Naive B cell (primary cell): ENCODE data around the gene TNNT3. TPM values are rescaled to one million over a fixed set of nuclear protein-coding genes. Genes with fewer than 3 reads are reported as not detected.
A peak's percentile ranks its signal among the peaks of the same experiment; 100 is the strongest.

Source experiments
- ATAC-seq, 2 donors: fragments of 150-1000 bp; cut with Tn5 transposase; 2 replicates each; pipeline ENCODE4 v1.10.0; 2021; ENCODE audit warnings: low read depth in 2 of 2, mild to moderate bottlenecking in 2 of 2, moderate library complexity in 2 of 2
- DNase-seq: peaks from one replicate; pipeline ENCODE4 v3.0.0; 2022
- H3K27ac Mint-ChIP-seq, 6 donors: one replicate each; pipeline ENCODE4 v1.8.0; 2020 to 2022; ENCODE audit warnings: mild to moderate bottlenecking in 6 of 6, mixed read lengths in 6 of 6, moderate library complexity in 5 of 6, inconsistent platforms in 2 of 6
- H3K27me3 Mint-ChIP-seq, 3 donors: one replicate each; pipeline ENCODE4 v1.8.0; 2021 to 2022; ENCODE audit warnings: mixed read lengths in 3 of 3, mild to moderate bottlenecking in 1 of 3
- H3K36me3 Mint-ChIP-seq, 2 donors: one replicate each; pipeline ENCODE4 v1.8.0; 2020 to 2022; ENCODE audit warnings: mixed read lengths in 2 of 2, inconsistent platforms in 1 of 2, mild to moderate bottlenecking in 1 of 2
- H3K4me1 Mint-ChIP-seq, 3 donors: one replicate each; pipeline ENCODE4 v1.8.0; 2020 to 2022; ENCODE audit warnings: mixed read lengths in 3 of 3, inconsistent platforms in 1 of 3, mild to moderate bottlenecking in 1 of 3, moderate library complexity in 1 of 3
- H3K4me3 Mint-ChIP-seq, 8 donors: one replicate each; pipeline ENCODE4 v1.8.0; 2020 to 2022; ENCODE audit warnings: mild to moderate bottlenecking in 8 of 8, mixed read lengths in 8 of 8, moderate library complexity in 8 of 8, inconsistent platforms in 2 of 8
- H3K9me3 Mint-ChIP-seq, 7 donors: one replicate each; pipeline ENCODE4 v1.8.0; 2020 to 2022; ENCODE audit warnings: mixed read lengths in 7 of 7, mild to moderate bottlenecking in 5 of 7, inconsistent platforms in 2 of 7, moderate library complexity in 1 of 7
- polyA plus RNA-seq, 6 donors: library from polyadenylated mRNA; unstranded; fragments of 300-500 nt; fragmentation: Illumina TruSeq; gene quantifications; one replicate each; pipeline ENCODE4 v1.2.3, GENCODE V29; 2021; ENCODE audit warnings: low read depth in 6 of 6

Gene TNNT3
- polyA plus RNA-seq, 6 donors from 2014 or later = 0.43 to 0.92 TPM; not detected in 4

GRCh38 chr11:1925373-1926155 is 6.1 kb downstream of the TNNT3 start:
- H3K4me3 Mint-ChIP-seq = no peak overlapping the region
- H3K27me3 Mint-ChIP-seq = peaks cover 14 to 30% (median 26%) of the 10 kb centered on the region in 3 donors
- no peak overlapping the region for H3K27ac Mint-ChIP-seq
- peaks cover 0 to 14% (median 7%) of the 10 kb centered on the region in 3 donors for H3K4me1 Mint-ChIP-seq
- DNase-seq (no peak), ATAC-seq (no peak)
- H3K36me3 Mint-ChIP-seq = no peaks in the 10 kb centered on the region
- no peaks in the 10 kb centered on the region for H3K9me3 Mint-ChIP-seq

DNA sequence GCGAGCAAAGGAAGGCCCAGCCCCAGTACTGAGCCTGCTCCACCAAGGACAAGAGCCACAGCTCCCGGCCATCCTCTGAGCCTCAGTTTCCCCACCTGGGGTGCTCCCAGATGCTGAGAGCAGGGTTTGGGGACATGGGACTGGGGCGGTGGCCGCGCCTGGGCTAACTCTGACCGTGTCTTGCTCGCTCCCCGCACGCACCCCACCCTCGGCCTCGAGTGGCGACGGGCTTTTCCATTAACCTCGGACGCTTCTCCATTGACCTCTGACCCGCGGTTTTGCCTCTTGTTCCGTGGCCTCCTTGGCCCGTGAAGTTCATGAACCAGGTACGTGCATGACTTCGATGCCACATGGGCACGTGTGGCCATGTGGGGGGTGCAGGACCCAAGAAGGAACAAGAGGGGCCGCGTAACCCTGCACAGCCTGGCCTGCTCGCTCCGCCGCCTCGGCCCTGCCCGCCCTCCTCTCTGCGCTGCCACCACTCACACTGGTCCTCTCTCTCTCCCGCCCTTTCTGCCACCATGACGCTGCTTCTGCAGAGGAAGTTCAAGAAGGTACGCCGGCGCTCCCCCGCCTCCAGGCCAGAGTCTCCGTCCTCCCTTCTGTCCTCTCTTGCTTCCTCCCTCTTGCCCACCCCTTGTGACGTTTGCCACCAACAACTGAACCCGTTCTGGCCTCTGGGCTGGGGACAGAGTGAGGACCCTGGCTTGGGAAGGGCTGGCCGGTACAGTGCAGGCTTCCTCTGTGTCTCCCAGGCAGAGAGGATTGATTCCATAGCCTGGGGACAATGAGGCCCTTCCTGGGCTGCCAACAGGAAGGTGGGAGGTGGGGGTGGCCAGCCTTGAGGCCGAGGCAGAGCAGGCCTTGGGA is 6.9 kb downstream of the TNNT3 start:
- H3K27me3 Mint-ChIP-seq = peaks cover 16 to 32% (median 28%) of the 10 kb centered on the region in 3 donors
- ATAC-seq (peak in 1 of 2 donors; percentile 13), DNase-seq (no peak)
- H3K4me1 Mint-ChIP-seq = peaks cover 0 to 14% (median 7%) of the 10 kb centered on the region in 3 donors
- H3K27ac Mint-ChIP-seq = no peak overlapping the region
- no peaks in the 10 kb centered on the region for H3K9me3 Mint-ChIP-seq
- H3K4me3 Mint-ChIP-seq = no peak overlapping the region
- no peaks in the 10 kb centered on the region for H3K36me3 Mint-ChIP-seq

DNA sequence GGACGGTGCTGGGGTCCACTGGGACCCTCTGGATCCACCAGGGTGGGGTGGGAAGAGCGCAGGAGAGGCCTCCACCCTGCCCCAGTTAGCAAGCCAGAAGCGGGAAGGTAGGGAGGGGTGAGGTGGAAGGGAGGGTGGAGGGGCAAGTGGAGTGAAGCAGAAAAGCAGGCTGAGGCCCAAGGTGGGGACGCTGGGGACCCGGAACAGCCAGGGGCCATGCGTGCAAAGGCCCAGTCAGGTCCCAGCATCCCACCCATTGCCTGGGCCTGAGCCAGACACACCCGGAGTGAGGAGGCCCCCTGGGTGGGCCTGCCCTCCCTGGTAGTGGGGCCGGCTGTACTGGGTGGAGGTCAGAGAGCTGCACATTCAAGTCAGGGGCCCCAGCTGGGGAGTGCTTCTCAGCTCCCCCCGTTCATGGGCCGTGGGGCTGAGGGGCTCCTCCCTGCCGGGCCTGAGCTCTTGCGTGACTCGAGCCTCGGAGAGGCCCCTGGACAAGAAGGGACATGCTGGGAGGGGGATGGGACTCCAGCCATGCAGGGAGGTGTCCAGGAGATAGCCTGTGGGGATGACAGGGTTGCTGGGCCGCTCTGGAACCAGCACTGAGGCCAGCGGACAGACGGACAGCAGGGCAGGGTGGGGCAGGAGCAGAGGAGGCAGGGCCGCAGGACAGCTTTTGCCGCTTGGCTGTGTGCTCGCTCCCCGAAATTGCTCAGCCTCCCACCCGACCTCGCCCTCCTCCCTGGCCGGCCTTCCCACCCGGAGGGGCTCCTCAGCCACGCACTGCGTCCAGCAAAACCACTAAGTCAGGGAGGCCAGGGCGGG is 7.7 kb downstream of the TNNT3 start:
- Mint-ChIP-seq H3K4me3 (no peak overlapping the region), H3K36me3 (no peaks in the 10 kb centered on the region), H3K4me1 (peaks cover 0 to 14% (median 7%) of the 10 kb centered on the region in 3 donors)

DNA sequence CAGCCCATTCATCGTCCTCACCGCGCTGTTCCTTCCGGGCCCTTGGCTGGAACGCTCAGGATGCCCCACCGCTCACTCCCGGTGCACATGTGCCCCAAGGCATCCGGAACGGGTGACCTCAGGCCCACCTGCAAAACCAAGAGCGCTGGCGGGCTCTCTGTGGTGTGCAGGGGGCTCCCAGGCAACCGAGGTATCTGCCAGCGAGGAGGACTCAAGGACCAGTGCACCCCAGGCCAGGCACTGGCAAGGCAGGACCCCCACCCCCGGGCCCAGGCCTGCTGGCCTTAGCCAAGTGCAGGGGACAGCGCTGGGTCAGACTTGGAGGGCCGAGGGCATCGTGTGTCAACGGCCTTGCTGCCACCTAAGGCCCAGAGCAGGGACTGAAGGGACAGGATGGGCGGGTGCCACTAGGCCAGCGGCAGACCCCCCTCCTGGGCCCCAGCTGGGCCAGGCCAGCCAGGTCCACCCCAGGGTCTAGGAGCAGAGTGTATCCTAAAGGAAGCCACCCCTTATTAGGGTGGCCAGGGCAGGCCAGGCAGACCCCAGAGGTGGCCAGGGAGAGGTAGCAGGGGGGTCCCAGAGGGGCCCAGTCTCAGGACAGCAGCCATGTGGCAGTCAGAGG is 8.5 kb downstream of the TNNT3 start:
- DNase-seq (no peak), ATAC-seq (no peak)
- no peak overlapping the region for H3K27ac Mint-ChIP-seq
- peaks cover 0 to 3% of the 10 kb centered on the region in 2 donors for H3K36me3 Mint-ChIP-seq
- peaks cover 0 to 15% (median 7%) of the 10 kb centered on the region in 3 donors for H3K4me1 Mint-ChIP-seq
- peaks cover 0 to 3% (median 0%) of the 10 kb centered on the region in 7 donors for H3K9me3 Mint-ChIP-seq
- no peak overlapping the region for H3K4me3 Mint-ChIP-seq
- H3K27me3 Mint-ChIP-seq = peaks cover 27 to 41% (median 37%) of the 10 kb centered on the region in 3 donors

More for the DNA sequence above, 7.7 kb downstream of the TNNT3 start:
- DNase-seq (no peak), ATAC-seq (no peak)
- H3K27me3 Mint-ChIP-seq = peaks cover 22 to 40% (median 35%) of the 10 kb centered on the region in 3 donors
- H3K27ac Mint-ChIP-seq = peak overlapping the region in 1 of 6 donors; percentile 49
- H3K9me3 Mint-ChIP-seq = no peaks in the 10 kb centered on the region

DNA sequence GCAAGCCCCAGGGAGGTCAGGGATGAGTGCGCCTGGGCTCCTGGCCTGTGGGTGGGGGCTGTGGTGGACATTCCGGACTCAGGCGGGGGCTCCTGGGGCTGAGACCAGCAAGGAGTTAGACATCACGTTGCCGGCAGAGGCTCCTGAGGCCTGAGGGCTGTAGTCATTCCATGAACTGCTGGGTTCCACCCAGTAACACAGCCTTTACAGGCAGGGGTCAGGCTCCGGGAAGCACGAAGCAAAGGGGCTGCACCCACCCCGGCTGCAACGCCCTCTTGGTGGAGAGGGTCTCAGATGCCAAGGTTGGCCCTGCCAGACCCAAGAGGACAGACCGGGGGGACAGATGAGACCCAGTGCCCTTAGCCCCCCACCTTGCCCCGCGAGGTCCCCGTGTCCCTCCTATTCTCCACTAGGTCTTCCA is 9.0 kb downstream of the TNNT3 start:
- Mint-ChIP-seq H3K27me3 (peaks cover 31 to 41% (median 37%) of the 10 kb centered on the region in 3 donors), H3K9me3 (peaks cover 0 to 6% (median 0%) of the 10 kb centered on the region in 7 donors), H3K4me1 (peaks cover 0 to 18% (median 7%) of the 10 kb centered on the region in 3 donors), H3K27ac (no peak overlapping the region), H3K36me3 (peaks cover 0 to 8% of the 10 kb centered on the region in 2 donors), H3K4me3 (no peak overlapping the region)
- DNase-seq (no peak), ATAC-seq (no peak)

- peaks cover 0 to 6% (median 0%) of the 10 kb centered on the region in 7 donors for H3K9me3 Mint-ChIP-seq
- no peak for DNase-seq
- H3K4me1 Mint-ChIP-seq = peaks cover 0 to 13% (median 7%) of the 10 kb centered on the region in 3 donors
- peaks cover 27 to 41% (median 37%) of the 10 kb centered on the region in 3 donors for H3K27me3 Mint-ChIP-seq
- H3K27ac Mint-ChIP-seq = peak overlapping the region in 1 of 6 donors; percentile 49
- no peak overlapping the region for H3K4me3 Mint-ChIP-seq
- ATAC-seq = no peak
- H3K36me3 Mint-ChIP-seq = peaks cover 0 to 11% of the 10 kb centered on the region in 2 donors
Observed at GRCh38 chr11:1928891-1929541, 9.5 kb downstream of the TNNT3 start.

DNA sequence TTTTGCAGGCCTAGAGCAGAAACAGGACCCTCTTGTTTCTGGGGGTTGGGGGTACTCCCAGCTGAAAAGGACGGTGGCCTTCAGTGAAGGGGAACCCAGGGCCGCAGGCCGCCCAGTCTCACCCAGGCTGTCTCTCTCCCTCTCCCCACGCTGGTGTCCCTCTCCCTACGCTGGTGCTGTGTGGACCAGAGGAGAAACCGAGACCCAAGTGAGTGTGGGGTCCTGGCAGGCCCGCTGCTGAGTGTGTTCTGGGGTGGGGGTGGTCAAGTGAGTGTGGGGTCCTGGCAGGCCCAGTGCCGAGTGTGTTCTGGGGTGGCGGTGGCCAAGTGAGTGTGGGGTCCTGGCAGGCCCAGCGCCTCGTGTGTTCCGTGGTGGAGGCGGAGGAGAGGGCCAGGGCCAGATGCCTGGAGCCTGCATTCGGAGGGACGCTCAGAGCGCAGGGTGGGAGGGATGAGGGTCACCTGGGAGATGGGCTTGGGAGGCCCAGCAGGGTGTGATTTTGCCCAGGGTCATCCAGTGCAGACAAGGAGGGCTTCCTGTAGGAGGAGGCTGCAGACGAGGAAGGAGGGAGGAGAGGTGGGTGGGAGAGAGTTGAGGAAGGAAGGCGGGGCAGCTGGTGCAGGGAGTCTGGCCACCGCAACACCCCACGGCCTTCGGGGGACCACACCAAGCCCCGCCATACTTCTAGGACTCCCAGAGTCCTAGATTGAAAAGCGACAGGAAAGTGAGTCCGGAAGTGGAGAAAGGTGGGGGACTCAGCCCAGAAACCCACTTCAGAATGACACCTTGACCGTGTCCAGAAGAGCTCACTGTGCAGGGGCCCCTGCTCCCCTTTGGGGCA is 10.3 kb downstream of the TNNT3 start:
- peaks cover 0 to 6% (median 0%) of the 10 kb centered on the region in 7 donors for H3K9me3 Mint-ChIP-seq
- ATAC-seq (no peak), DNase-seq (no peak)
- H3K27me3 Mint-ChIP-seq = peaks cover 26 to 40% (median 34%) of the 10 kb centered on the region in 3 donors
- peaks cover 0 to 11% of the 10 kb centered on the region in 2 donors for H3K36me3 Mint-ChIP-seq
- H3K4me1 Mint-ChIP-seq = peaks cover 0 to 13% (median 7%) of the 10 kb centered on the region in 3 donors
- no peak overlapping the region for H3K4me3 Mint-ChIP-seq
- peak overlapping the region in 2 of 6 donors; percentile 49 to 57 for H3K27ac Mint-ChIP-seq

GRCh38 chr11:1930462-1930830 is 10.9 kb downstream of the TNNT3 start:
- H3K27ac Mint-ChIP-seq = peak overlapping the region in 2 of 6 donors; percentile 65 to 88
- no peak for ATAC-seq

GRCh38 chr11:1931341-1932104 is 12.0 kb downstream of the TNNT3 start:
- no peak for DNase-seq
- H3K9me3 Mint-ChIP-seq = peaks cover 0 to 6% (median 0%) of the 10 kb centered on the region in 7 donors

More at GRCh38 chr11:1930462-1930830, 10.9 kb downstream of the TNNT3 start:
- Mint-ChIP-seq H3K9me3 (peaks cover 0 to 6% (median 0%) of the 10 kb centered on the region in 7 donors), H3K4me3 (no peak overlapping the region), H3K27me3 (peaks cover 26 to 40% (median 34%) of the 10 kb centered on the region in 3 donors), H3K36me3 (peaks cover 0 to 11% of the 10 kb centered on the region in 2 donors), H3K4me1 (peaks cover 0 to 13% (median 7%) of the 10 kb centered on the region in 3 donors)
- no peak for DNase-seq

DNA sequence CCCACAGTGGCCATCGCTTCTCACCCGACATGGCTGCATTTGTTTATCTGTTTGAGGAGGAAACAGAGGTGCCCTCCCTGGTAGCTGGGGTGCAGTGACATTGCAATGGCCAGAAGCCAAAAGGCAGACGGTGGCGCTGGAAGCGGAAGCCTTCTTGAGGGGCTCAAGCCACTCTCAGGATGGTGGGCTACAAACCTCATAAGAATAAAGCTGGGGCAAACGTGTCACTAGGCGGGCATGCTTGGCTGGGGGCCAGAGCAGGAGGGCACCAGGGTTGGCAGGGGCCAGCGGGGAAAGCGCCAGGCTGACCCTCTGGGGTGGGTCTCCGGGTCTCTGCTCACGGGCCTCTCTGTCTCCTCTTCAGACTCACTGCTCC is 12.6 kb downstream of the TNNT3 start:
- peaks cover 0 to 11% of the 10 kb centered on the region in 2 donors for H3K36me3 Mint-ChIP-seq
- ATAC-seq (no peak), DNase-seq (no peak)
- peaks cover 0 to 6% (median 0%) of the 10 kb centered on the region in 7 donors for H3K9me3 Mint-ChIP-seq
- peaks cover 0 to 7% (median 0%) of the 10 kb centered on the region in 3 donors for H3K4me1 Mint-ChIP-seq
- H3K27me3 Mint-ChIP-seq = peaks cover 21 to 29% (median 26%) of the 10 kb centered on the region in 3 donors
- H3K4me3 Mint-ChIP-seq = no peak overlapping the region
- no peak overlapping the region for H3K27ac Mint-ChIP-seq

More at GRCh38 chr11:1931341-1932104, 12.0 kb downstream of the TNNT3 start:
- H3K4me3 Mint-ChIP-seq = no peak overlapping the region
- peaks cover 0 to 10% (median 4%) of the 10 kb centered on the region in 3 donors for H3K4me1 Mint-ChIP-seq
- ATAC-seq = no peak
- H3K36me3 Mint-ChIP-seq = peaks cover 0 to 11% of the 10 kb centered on the region in 2 donors
- H3K27me3 Mint-ChIP-seq = peaks cover 23 to 33% (median 30%) of the 10 kb centered on the region in 3 donors
- peak overlapping the region in 1 of 6 donors; percentile 4 for H3K27ac Mint-ChIP-seq
